Activated effector memory CD4-positive, alpha-beta T cell treated with Interleukin-2 at 50 U/mL for 16 hours (primary cell): ENCODE data around the gene SIRT6.
"Not testable (repeated sequence)": the region's sequence is repeated elsewhere in the genome, so short reads cannot be mapped to it uniquely, and the experiment has no call there.

ENCODE experiments used
- DNase-seq: peaks from one replicate; pipeline ENCODE4 v3.0.0-alpha.2; 2020

Gene SIRT6

GRCh38 chr19:4198467-4199126 lies 16.2 kb upstream of the SIRT6 start:
- no peak for DNase-seq

DNA sequence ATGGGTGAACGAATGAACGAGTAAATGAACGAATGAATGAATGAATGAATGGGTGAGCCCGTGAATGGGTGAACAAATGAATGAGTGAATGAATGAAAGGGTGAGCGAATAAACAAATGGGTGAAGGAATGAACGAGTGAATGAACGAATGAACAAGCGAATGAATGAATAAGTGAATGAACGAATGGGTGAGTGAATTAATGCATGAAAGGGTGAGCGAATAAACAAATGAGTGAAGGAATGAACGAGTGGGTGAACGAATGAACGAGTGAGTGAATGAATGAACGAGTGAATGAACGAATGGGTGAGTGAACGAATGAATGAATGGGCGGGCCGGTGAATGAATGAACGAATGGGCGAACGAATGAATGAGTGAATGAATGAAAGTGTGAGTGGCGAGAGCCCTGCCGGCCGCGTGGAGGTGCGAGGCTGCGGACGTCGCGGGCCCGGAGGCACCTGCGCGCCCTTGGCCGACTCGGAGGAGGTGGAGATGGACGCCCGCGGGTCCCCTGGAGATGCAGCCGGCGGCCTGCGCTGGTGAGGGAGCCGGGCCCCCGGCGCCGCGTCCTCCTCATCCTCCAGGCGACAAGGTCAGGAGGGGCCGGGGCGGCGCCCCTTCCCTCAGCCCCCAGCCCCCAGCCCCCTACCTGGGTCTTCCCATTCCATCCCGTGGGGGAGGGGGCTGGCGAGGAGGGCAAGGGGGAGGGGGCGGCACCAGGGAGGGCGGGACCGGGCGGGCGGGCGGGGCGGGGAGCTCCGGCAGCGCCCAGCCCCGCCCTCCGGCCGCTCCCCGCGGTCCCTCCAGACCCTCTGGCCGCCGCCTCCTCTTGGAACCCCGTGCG lies 15.5 kb upstream of the SIRT6 start:
- no peak for DNase-seq

DNA sequence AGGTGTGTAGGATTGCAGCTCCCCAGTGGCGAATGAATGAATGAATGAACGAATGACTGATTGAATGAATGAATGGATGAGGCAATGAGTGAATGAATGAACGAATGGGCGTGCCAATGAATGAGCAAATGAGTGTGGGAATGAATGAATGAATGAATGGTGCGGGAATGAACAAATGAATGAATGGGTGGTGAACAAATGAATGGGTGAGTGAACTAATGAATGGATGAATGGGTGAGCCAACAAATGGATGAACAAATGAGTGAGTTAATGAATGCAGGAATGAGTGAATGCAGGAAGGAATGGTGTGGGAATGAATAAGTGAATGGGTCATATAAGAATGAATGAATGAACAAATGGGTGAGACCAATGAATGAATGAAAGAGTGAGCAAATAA lies 14.9 kb upstream of the SIRT6 start:
- no peak for DNase-seq

GRCh38 chr19:4196587-4197148 lies 14.3 kb upstream of the SIRT6 start:
- no peak for DNase-seq

- DNase-seq, result no peak
Measured at GRCh38 chr19:4196009-4196408, 13.6 kb upstream of the SIRT6 start.

- DNase-seq, result no peak
Measured at GRCh38 chr19:4194353-4194752, 12.0 kb upstream of the SIRT6 start.

DNA sequence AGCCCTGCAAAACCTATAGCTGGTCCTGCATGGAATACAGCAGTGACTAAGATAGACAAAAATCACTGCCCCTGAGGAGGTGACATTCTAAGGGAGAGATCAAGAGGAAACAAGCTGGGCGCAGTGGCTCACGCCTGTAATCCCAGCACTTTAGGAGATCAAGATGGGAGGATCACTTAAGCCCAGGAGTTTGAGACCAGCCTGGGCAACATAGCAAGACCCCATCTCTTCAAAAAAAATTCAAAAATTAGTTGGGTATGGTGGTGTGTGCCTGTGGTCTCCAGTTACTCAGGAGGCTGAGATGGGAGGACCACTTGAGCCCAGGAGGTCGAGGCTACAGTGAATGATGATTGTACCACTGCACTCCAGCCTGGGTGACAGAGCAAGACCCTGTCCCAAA lies 10.2 kb upstream of the SIRT6 start:
- not testable (repeated sequence) for DNase-seq

DNA sequence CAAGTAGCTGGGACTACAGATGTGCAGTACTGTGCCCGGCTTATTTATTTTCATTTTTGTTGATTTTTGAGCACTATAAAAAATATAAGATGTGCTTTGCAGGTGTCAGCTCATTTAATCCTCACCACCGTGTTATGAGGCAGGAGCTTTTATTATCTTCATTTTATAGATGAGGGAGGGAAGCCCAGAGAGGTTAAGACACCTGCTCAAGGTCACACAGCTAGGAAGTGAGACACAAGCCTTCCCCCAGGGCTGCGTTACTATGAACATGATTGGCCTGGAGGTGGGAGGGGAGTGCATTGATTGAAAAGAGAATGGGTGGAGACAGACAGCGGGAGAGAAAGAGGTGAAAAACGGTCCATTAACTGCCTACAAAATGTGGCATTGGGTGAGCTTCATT lies 7.3 kb upstream of the SIRT6 start:
- DNase-seq, result no peak

- DNase-seq, result no peak
Measured at GRCh38 chr19:4187313-4188122, 5.2 kb upstream of the SIRT6 start.

DNA sequence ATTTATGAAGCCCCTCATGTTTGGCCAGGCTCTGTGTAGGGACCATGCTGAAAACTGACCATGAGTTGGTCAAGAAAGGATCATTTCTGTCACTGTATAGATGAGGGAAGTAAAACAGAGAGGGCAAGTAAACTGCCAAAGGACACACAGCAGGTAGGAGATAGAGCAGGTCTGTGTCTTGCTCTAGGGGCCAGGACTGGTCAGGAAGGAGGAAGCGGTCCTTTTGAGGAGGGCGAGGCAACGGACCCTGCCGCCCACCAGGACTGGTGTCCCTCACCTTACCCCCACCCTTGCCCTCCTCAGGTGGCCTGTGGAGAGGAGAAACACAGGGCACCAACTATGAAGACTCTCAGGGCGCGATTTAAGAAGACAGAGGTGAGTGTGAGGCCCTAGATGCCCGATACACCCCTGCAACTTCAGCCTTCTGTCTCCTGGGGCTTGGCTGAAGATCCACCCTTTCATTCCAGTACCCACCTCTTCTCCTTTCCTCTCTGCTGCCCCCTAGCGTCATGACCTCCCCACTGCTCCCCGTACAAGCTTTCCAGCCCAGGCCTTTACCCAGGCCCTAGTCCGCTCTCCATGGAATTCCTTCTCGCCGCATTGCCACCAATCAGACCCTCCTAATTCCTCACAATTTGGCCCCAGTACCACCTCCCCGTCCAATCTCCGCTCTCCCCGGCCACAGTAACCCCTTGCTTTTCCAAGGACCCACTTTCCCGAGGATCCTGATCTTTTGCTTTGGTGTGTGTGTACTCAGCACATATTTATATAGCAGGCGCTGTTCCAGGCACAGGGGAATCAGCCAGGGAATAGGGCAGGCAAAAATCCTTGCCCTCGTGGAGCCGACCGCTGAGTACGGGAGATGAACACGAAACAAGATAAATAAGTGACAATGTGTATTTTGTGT lies 4.0 kb upstream of the SIRT6 start:
- peak; percentile 53 for DNase-seq

GRCh38 chr19:4185413-4186086 lies 3.2 kb upstream of the SIRT6 start:
- no peak for DNase-seq

DNA sequence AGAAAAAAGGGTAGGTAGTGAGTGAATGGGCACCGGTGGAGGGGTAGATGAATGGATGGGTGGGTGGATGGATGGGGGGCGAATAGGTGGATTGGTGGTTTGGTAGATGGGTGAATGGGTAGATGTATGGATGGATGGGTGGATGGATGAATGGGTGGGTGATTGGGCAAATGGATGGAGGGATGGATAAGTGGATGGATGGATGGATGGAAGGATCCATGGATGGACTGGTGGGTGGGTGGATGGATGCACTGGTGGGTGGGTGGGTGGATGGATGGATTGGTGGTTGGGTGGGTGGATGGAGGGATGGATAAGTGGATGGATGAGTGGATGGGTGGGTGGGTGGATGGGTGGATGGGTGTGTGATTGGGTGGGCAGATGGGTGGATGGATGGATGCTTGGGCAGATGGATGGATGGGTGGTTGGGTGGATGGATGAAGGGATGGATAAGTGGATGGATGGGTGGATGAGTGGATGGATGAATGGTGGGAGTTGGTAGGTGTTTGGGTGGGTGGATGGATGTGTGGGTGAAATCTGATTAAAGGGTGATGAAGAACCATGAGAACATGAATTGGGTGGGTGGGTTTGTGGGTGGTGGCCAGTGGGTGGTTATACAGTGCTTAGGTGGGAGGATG lies 2.5 kb upstream of the SIRT6 start:
- DNase-seq, result no peak

- DNase-seq, result no peak
Measured at GRCh38 chr19:4183967-4184717, 1.8 kb upstream of the SIRT6 start.

DNA sequence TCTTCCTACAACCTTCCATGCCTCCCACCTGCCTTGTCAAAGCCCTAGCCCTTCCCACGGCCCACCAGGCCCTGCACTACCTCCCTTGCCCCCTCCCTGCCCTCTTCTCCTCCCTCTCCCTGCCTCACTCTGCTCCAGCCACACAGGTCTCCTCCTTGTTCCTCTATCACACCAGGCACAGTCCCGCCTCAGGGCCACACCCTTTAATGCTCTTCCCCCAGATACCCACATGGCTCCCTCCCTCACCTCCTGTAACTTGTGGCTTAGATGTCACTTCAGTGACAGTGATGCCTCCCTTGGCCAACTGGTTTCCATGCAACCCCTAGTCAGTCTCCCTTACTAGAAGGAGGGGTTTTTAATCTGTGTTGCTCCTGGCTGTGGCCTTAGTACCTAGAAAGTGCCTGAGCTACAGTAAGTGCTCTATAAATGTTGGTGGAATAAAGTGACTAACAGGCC lies 1.3 kb downstream of the SIRT6 start:
- no peak for DNase-seq

GRCh38 chr19:4178990-4179389 lies 3.4 kb downstream of the SIRT6 start:
- DNase-seq, result no peak

DNA sequence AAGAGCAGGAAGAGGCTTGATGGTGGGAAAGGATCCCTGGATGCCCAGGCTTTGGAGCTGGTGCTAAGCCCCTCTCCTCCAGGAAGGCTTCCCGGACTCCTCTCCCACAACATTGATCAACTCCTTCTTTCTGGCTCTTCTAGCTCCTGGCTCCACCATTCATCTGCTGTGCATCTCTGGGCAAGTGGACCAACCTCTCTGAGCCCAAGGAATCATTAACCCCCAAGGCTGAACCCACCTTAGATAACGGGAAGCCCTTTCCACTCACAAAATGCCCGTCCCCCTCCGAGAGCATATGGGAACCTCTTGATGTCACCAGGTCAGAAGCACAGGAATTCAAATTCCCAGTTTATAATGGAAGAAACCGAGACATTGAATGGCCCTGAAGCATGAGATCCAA lies 5.2 kb downstream of the SIRT6 start:
- DNase-seq, result no peak

- no peak for DNase-seq
Measured at GRCh38 chr19:4175669-4175931, 6.8 kb downstream of the SIRT6 start.

DNA sequence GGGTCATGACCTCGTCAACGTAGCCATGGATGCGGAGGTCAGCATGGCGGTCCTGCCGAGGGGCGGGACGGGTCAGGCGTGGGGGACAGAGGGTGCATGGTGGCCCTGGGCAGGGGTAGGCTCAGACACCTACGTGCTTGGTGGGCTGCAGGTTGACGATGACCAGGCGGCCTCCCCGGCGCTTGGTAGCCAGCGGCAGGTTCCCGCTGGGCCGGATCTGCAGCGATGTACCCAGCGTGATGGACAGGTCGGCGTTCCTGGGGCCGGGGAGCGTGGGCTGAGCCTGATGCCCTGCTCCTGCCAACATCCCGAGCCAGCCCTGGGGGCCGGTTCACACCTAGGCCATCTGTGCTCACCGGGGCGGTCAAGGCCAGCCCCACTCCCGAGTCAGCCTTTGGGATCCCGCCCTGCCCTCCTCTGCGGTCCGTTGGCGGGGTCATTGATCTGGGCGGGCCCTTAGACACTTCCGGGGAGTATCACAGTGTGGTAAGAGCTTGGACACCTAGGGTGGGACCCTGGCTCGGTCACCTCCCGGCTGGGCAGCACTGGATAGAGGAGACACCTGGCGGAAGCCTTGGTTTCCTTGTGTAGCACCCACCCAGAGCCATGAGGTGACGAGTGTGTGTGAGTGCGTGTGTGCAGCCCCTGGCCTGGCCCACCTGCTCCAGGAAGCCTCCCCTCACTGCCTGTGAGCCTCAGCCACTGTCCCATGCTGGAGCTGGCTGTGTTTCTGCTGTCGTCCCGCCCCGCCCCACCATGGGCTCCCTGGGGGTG lies 7.3 kb downstream of the SIRT6 start:
- no peak for DNase-seq

DNA sequence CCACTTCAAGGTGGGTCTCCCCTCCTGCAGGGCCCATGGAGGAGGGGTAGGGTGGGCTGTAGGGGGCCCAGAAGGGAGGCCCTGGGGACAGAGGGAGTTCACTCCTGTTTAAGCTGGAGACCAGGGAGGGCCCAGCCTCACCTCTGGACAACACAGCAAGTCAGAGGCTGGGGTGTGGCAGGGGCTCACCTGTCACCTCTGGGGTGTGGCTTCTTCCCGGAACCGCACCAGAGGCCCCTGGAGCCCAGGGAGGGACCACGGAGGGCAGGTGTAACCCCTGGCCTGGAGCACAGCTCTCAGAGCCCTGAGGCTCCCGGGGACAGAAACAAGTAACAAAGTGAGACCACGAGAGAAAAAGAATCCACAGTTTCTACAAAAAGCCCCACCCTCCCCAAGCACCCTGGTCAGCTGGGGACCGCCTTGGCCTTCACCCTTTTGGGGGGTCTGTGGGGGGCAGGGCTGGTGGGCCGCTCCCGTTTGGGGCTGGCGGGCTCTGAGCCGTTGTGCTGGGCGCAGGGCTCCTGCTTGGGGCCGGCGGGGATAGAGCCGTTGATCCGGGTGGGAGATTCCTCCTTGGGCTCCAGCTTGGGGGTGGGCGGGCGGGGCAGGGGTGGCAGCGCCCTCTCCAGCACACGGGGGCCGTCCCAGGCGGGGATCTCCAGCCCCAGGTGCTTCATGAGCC lies 8.0 kb downstream of the SIRT6 start:
- no peak for DNase-seq
